Neural cell (in vitro differentiated cells): ENCODE data around the gene PLCB1. TPM values are rescaled to one million over a fixed set of nuclear protein-coding genes. Genes with fewer than 3 reads are reported as not detected.

Source experiments
- H2AFZ ChIP-seq: fragments of 200-600, 300-800 bp; sonication (generic), shearing (Covaris generic); 2 replicates; pipeline ENCODE4 v1.6.0; 2014; ENCODE audit warnings: low read depth, mild to moderate bottlenecking, antibody characterized with exemption, low read length, moderate library complexity
- H3F3A ChIP-seq: fragments of 200-600 bp; shearing (Covaris generic); 2 replicates; pipeline ENCODE4 v1.6.1; 2016; ENCODE audit warnings: mild to moderate bottlenecking, moderate library complexity, mixed read lengths, antibody characterized with exemption, low read length; ENCODE audit not compliant: insufficient read depth, poor library complexity, severe bottlenecking
- H3K27ac ChIP-seq: fragments of 200-600, 300-800 bp; sonication (generic), shearing (Covaris generic); 2 replicates; pipeline ENCODE4 v1.5.1; 2014; ENCODE audit warnings: mild to moderate bottlenecking, low read length, moderate library complexity
- H3K27me3 ChIP-seq: fragments of 300-800, 200-600 bp; sonication (generic), shearing (Covaris generic); 2 replicates; pipeline ENCODE4 v1.6.0; 2014; ENCODE audit warnings: mild to moderate bottlenecking, low read depth, low read length, moderate library complexity; ENCODE audit not compliant: insufficient read depth
- H3K36me3 ChIP-seq: fragments of 300-800, 200-600 bp; sonication (generic), shearing (Covaris generic); 2 replicates; pipeline ENCODE4 v1.5.1; 2014; ENCODE audit warnings: mild to moderate bottlenecking, antibody characterized with exemption, low read length, moderate library complexity; ENCODE audit not compliant: insufficient read depth
- H3K4me2 ChIP-seq: fragments of 300-800, 200-600 bp; sonication (generic), shearing (Covaris generic); 2 replicates; pipeline ENCODE4 v1.6.0; 2014; ENCODE audit warnings: mild to moderate bottlenecking, low read length
- H3K4me3 ChIP-seq: fragments of 300-800, 200-600 bp; sonication (generic), shearing (Covaris generic); 2 replicates; pipeline ENCODE4 v1.5.1; 2014; ENCODE audit warnings: mild to moderate bottlenecking, low read length, moderate library complexity
- H3K79me2 ChIP-seq: fragments of 200-600 bp; shearing (Covaris generic); replicated peaks from 2 replicates; pipeline ENCODE4 v1.6.0; 2014; ENCODE audit warnings: mild to moderate bottlenecking, low read length, moderate library complexity; ENCODE audit not compliant: insufficient read depth
- H3K9ac ChIP-seq: fragments of 300-800, 200-600 bp; sonication (generic), shearing (Covaris generic); 2 replicates; pipeline ENCODE4 v1.6.1; 2016; ENCODE audit warnings: mild to moderate bottlenecking, low read length, mixed read lengths
- H3K9me2 ChIP-seq: fragments of 200-600 bp; shearing (Covaris generic); 2 replicates; pipeline ENCODE4 v1.6.1; 2016; ENCODE audit warnings: mild to moderate bottlenecking, low read length, mixed read lengths; ENCODE audit not compliant: insufficient read depth
- H3K9me3 ChIP-seq: fragments of 200-600, 300-800 bp; sonication (generic), shearing (Covaris generic); 2 replicates; pipeline ENCODE4 v1.6.1; 2016; ENCODE audit warnings: mild to moderate bottlenecking, mixed run types, low read length, moderate library complexity, mixed read lengths
- H4K20me1 ChIP-seq: fragments of 200-600 bp; shearing (Covaris generic); 2 replicates; pipeline ENCODE4 v1.6.1; 2016; ENCODE audit warnings: mild to moderate bottlenecking, mixed run types; ENCODE audit not compliant: insufficient read depth
- EP300 ChIP-seq: fragments of 450-650 bp; conservative IDR thresholded peaks from 2 replicates; pipeline ENCODE4 v1.6.1; 2014; ENCODE audit warnings: antibody characterized with exemption, mild to moderate bottlenecking, moderate library complexity; ENCODE audit not compliant: poor library complexity, severe bottlenecking
- EZH2 ChIP-seq: fragments of 200-600, 300-800 bp; shearing (Covaris generic), sonication (generic); IDR thresholded peaks from 2 replicates; pipeline ENCODE4 v1.6.1; 2014; ENCODE audit warnings: antibody characterized with exemption, low read length, borderline replicate concordance, mild to moderate bottlenecking; ENCODE audit not compliant: insufficient read depth, poor library complexity, severe bottlenecking
- MXI1 ChIP-seq: fragments of 450-650 bp; conservative IDR thresholded peaks from 2 replicates; pipeline ENCODE4 v1.6.1; 2014; ENCODE audit warnings: antibody characterized with exemption, mild to moderate bottlenecking; ENCODE audit not compliant: poor library complexity, severe bottlenecking
- POLR2AphosphoS5 ChIP-seq: IDR thresholded peaks from 2 replicates; pipeline ENCODE4 v1.6.1; 2012
- RAD21 ChIP-seq: fragments of 450-650 bp; conservative IDR thresholded peaks from 2 replicates; pipeline ENCODE4 v1.6.1; 2014; ENCODE audit warnings: antibody characterized with exemption, mild to moderate bottlenecking, moderate library complexity
- SMC3 ChIP-seq: fragments of 450-650 bp; conservative IDR thresholded peaks from 2 replicates; pipeline ENCODE4 v1.6.1; 2014; ENCODE audit warnings: antibody characterized with exemption, mild to moderate bottlenecking, moderate library complexity; ENCODE audit not compliant: poor library complexity
- TAF1 ChIP-seq: IDR thresholded peaks from 2 replicates; pipeline ENCODE4 v1.6.1; 2012; ENCODE audit warnings: low read depth
- polyA plus RNA-seq: library from polyadenylated mRNA; depleted of rRNA; stranded (reverse); fragments of >200 nt; gene quantifications from 2 replicates; pipeline ENCODE4 v1.2.3, GENCODE V29; 2014
- TF ChIP-seq, protein P1 (sequence below): fragments of 450-650 bp; IDR thresholded peaks from 2 replicates; pipeline ENCODE4 v1.5.1; 2014; ENCODE audit warnings: antibody characterized with exemption, mild to moderate bottlenecking, moderate library complexity; ENCODE audit not compliant: poor library complexity, severe bottlenecking
- TF ChIP-seq, protein P2 (sequence below): IDR thresholded peaks from 2 replicates; pipeline ENCODE4 v1.6.1; 2012; ENCODE audit warnings: borderline replicate concordance

The PLCB1 gene
- polyA plus RNA-seq, 1 donor from 2014 or later = 11.4 TPM

DNA sequence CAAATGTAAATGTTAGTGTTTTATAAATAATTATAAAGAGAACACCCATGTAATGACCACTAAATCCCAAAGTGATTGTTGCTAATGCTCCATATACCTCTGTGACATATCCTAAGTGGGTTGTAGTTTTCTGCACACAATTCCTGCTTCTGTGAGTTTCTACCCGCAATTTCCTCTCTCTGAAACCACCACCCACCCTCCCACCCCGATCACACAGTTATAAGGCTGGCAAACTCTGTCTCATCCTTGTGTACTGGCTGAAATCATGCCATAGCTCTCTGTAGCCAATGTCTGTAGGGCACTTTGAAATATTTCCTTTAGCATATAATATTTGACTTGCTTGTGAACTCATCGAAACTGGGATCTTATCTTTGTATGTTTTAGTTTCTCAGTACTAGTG lies 236.6 kb downstream of the PLCB1 start:
- Histone ChIP-seq H3F3A (no peaks in the 10 kb centered on the region), H3K27ac (no peak overlapping the region), H3K9ac (no peak overlapping the region), H3K36me3 (no peaks in the 10 kb centered on the region), H3K9me3 (no peaks in the 10 kb centered on the region), H3K4me3 (no peak overlapping the region), H3K9me2 (no peaks in the 10 kb centered on the region), H3K27me3 (no peaks in the 10 kb centered on the region), H3K79me2 (no peaks in the 10 kb centered on the region), H3K4me2 (no peak overlapping the region), H4K20me1 (no peaks in the 10 kb centered on the region), H2AFZ (no peak overlapping the region)
- TF ChIP-seq POLR2AphosphoS5 = no peak

DNA sequence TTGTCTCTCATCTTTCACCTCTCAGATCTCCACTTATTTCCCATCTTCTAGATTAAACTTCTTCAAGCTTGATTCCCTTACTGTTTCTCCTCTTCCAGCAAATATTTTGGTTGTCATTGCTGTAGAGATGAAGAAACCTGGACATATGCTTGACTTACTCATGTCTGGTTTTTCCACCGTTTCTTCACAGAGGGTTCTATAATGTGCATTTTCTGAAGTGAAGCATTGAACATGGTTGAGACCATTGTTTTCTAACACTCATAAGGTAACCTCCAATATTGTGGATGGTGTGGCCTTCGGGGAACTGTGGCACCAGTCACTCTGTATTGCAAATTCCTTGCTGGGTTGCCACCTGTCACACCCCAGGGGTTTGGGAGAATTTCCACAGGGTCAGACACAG lies 237.2 kb downstream of the PLCB1 start:
- H3F3A ChIP-seq = no peaks in the 10 kb centered on the region
- H3K9me3 ChIP-seq = no peaks in the 10 kb centered on the region
- TF ChIP-seq POLR2AphosphoS5 = no peak
- TF ChIP-seq EP300 = no peak
- TF ChIP-seq RAD21 = no peak
- TF ChIP-seq, protein P1, sequence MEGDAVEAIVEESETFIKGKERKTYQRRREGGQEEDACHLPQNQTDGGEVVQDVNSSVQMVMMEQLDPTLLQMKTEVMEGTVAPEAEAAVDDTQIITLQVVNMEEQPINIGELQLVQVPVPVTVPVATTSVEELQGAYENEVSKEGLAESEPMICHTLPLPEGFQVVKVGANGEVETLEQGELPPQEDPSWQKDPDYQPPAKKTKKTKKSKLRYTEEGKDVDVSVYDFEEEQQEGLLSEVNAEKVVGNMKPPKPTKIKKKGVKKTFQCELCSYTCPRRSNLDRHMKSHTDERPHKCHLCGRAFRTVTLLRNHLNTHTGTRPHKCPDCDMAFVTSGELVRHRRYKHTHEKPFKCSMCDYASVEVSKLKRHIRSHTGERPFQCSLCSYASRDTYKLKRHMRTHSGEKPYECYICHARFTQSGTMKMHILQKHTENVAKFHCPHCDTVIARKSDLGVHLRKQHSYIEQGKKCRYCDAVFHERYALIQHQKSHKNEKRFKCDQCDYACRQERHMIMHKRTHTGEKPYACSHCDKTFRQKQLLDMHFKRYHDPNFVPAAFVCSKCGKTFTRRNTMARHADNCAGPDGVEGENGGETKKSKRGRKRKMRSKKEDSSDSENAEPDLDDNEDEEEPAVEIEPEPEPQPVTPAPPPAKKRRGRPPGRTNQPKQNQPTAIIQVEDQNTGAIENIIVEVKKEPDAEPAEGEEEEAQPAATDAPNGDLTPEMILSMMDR = no peak
- TF ChIP-seq TAF1 = no peak
- no peak overlapping the region for H2AFZ ChIP-seq
- no peaks in the 10 kb centered on the region for H3K79me2 ChIP-seq
- H4K20me1 ChIP-seq = no peaks in the 10 kb centered on the region
- H3K9ac ChIP-seq = no peak overlapping the region
- no peaks in the 10 kb centered on the region for H3K9me2 ChIP-seq
- no peak overlapping the region for H3K27ac ChIP-seq
- no peak overlapping the region for H3K4me3 ChIP-seq
- H3K36me3 ChIP-seq = no peaks in the 10 kb centered on the region
- H3K4me2 ChIP-seq = no peak overlapping the region
- H3K27me3 ChIP-seq = no peaks in the 10 kb centered on the region

DNA sequence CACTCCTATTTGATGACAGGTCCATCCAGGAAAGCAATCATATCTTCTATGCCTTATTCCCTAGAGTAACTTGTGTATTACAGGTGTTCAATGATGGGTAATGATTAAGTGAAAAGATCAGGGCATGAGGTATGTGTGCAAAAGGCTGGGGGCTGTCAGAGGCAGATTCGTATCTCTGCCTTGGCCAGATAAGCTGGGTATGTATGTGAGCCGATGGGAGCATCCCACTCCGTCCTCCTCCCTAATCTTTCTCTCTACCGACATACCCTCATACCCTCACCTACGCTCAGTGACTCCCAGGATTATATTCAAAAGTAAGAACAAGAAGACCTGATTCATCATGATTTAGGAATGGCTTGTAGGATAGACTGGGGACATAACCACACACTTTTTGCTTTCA lies 238.7 kb downstream of the PLCB1 start:
- no peaks in the 10 kb centered on the region for H3K79me2 ChIP-seq
- H3K4me3 ChIP-seq = no peak overlapping the region
- no peaks in the 10 kb centered on the region for H3K36me3 ChIP-seq
- no peaks in the 10 kb centered on the region for H3K9me2 ChIP-seq
- H3K9me3 ChIP-seq = no peaks in the 10 kb centered on the region
- no peak for TF ChIP-seq EZH2
- no peak for TF ChIP-seq POLR2AphosphoS5
- TF ChIP-seq, protein P2, sequence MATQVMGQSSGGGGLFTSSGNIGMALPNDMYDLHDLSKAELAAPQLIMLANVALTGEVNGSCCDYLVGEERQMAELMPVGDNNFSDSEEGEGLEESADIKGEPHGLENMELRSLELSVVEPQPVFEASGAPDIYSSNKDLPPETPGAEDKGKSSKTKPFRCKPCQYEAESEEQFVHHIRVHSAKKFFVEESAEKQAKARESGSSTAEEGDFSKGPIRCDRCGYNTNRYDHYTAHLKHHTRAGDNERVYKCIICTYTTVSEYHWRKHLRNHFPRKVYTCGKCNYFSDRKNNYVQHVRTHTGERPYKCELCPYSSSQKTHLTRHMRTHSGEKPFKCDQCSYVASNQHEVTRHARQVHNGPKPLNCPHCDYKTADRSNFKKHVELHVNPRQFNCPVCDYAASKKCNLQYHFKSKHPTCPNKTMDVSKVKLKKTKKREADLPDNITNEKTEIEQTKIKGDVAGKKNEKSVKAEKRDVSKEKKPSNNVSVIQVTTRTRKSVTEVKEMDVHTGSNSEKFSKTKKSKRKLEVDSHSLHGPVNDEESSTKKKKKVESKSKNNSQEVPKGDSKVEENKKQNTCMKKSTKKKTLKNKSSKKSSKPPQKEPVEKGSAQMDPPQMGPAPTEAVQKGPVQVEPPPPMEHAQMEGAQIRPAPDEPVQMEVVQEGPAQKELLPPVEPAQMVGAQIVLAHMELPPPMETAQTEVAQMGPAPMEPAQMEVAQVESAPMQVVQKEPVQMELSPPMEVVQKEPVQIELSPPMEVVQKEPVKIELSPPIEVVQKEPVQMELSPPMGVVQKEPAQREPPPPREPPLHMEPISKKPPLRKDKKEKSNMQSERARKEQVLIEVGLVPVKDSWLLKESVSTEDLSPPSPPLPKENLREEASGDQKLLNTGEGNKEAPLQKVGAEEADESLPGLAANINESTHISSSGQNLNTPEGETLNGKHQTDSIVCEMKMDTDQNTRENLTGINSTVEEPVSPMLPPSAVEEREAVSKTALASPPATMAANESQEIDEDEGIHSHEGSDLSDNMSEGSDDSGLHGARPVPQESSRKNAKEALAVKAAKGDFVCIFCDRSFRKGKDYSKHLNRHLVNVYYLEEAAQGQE = no peak
- TF ChIP-seq RAD21 = no peak
- TF ChIP-seq, protein P1 = no peak
- TF ChIP-seq MXI1 = no peak
- TF ChIP-seq TAF1 = no peak
- no peak for TF ChIP-seq SMC3
- no peak for TF ChIP-seq EP300
- H3K27ac ChIP-seq = no peak overlapping the region
- no peaks in the 10 kb centered on the region for H3F3A ChIP-seq
- H4K20me1 ChIP-seq = no peaks in the 10 kb centered on the region
- H3K9ac ChIP-seq = no peak overlapping the region
- no peak overlapping the region for H2AFZ ChIP-seq
- H3K27me3 ChIP-seq = no peaks in the 10 kb centered on the region
- no peak overlapping the region for H3K4me2 ChIP-seq
